ENCODE results near the gene MIDN.

- TF ChIP-seq EZH2phosphoT487 (IDR thresholded peaks at IDR 0.05; ENCODE audit: insufficient read depth, low read depth), result no peak
- no peak for TF ChIP-seq EZH2 (IDR thresholded peaks at IDR 0.05; ENCODE audit: insufficient read depth, poor library complexity, severe bottlenecking)
Observed at GRCh38 chr19:1205114-1206099, 43.0 kb upstream of the MIDN start, which contains the start of gene STK11.

Data from GM23248 (cell line).